GM19455 (cell line): Measurements from ENCODE around the gene RBM46.
"Not testable (repeated sequence)": the region's sequence is repeated elsewhere in the genome, so short reads cannot be mapped to it uniquely, and the experiment has no call there.

ENCODE experiments used
- ATAC-seq: cut with Tn5 transposase; IDR thresholded peaks from one replicate; pipeline ENCODE4 v1.9.1; 2021; ENCODE audit not compliant: unreplicated experiment

Gene RBM46

GRCh38 chr4:154836030-154836429 lies 55.0 kb downstream of the RBM46 start:
- ATAC-seq: no peak

DNA sequence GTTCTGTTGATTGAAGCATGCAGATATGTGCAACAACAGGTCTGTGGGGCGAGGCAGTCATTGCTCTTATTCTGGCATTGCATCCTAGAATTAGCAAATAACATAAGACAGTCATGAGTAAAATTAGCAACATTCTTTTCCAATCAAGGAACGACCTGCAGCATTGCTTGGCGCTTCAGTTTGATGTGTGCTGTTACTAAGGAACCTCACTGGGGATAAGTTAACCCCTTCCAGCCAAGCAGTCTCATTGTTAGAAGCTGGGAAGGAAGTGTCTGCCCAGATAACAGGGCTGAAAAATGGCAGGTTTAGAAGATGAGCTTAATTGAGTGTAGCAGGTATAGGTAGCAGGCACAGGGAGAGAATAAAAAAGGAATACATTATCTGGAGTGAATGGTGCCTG lies 55.4 kb downstream of the RBM46 start:
- no peak for ATAC-seq

DNA sequence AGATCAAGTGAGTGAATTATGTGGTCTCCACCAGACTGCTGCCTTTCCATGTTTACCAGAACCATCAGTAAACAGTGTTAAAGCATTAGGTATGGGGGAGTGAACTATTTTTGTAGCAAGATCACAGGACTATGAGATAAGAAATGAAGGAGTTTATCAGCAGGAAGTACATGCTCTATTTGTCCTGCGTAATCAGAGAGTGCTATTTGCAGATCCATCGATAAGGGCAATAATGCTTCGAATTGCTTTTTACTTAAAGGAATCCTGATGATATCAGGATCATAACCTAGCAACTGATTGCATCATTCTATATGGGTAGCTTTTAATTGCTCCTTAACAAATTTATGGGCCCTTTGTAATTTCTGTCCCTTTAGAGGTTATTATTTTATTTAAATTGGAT lies 57.1 kb downstream of the RBM46 start:
- ATAC-seq: no peak

DNA sequence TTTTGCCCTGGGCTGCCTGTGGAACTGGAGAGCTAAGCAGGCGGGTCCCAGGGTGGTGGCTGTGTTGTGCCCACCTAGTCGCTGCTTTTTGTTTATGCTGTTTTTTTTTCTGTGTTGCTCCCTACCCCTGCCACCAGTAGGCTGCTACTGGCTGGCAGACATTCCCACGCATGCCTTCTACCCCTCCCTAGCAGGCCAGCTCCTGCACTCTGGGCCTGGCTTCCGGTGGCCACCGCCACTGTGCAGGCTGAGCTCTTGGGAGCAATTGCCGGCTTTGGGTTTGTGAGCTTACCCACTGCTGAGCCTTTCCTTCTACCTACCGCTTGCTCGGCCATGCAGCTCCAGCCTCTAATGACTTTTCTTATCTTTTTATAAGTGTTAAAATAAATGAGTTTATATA lies 57.6 kb downstream of the RBM46 start:
- ATAC-seq: no peak

- no peak for ATAC-seq
Measured at GRCh38 chr4:154854362-154854761, 73.3 kb downstream of the RBM46 start.

GRCh38 chr4:154858166-154858565 lies 77.1 kb downstream of the RBM46 start:
- ATAC-seq: no peak

GRCh38 chr4:154868414-154869194 lies 87.5 kb downstream of the RBM46 start:
- ATAC-seq: no peak

GRCh38 chr4:154869301-154869700 lies 88.2 kb downstream of the RBM46 start:
- no peak for ATAC-seq

DNA sequence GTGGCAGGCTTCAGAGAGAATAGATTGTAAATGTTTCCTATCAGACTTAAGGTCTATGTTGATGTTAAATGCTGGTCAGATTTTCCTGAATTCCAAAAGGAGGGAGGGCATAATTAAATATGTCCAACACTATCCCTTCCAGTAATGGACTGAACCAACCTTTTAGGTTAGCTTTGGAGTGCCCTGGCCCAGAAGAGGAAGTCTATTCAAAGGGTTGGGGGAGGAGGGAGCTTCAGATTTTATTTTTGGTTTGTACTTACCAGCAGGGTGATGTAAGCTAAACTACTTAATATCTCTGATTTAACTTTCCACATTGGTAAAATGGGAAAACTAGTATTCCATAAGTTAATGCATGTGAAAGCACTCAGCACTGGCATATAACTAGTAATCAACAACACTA lies 91.1 kb downstream of the RBM46 start:
- no peak for ATAC-seq

DNA sequence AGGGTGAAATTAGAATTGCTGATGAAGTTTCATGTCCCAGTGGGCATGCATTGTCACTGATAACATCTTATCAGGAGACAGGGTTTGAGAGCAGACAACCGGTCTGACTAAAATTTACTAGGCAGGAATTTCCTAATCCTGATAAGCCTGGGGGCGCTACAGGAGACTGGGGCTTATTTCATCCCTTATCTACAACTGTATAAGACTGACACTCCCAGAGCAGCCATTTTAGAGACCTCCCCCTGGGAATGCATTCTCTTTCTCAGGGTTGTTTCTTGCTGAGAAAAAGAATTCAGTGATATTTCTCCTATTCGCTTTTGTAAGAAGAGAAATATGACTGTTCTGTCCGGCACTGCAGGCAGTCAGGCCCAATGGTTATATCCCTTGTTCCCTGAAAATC lies 93.0 kb downstream of the RBM46 start:
- ATAC-seq: not testable (repeated sequence)

DNA sequence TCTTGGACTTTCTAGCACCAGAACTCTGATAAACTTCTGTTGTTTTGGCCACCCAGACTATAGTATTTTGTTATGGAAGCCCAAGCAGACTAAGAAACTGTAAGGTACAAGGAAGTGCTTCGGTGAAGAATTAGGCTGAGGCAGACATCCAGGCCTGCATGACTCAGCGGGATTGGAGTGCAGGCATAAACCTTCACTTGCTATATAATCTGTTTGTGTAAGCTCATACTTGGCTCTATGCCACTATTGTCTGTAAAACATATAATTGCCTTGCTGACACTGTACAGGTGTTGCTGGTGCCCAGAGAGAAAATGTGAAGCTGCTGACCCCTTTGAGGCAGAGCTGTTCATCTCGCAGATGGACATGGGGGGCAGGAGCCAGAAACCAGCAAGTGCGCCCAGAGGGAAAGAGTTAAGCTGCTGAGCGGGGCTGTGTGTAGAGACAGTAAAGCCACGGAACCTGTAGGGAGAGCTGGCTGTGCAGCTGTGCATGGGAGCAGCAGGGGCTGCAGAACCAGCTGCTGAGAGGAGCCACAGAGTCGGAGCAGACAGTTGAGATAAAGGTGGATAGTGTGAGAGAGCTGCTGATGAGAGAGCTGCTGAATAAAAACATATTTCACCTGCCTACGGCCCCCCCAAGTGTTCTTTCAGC lies 96.2 kb downstream of the RBM46 start:
- ATAC-seq: no peak
